GM23338 (cell line): ENCODE results near the gene LRP1B. TPM values are rescaled to one million over a fixed set of nuclear protein-coding genes. Genes with fewer than 3 reads are reported as not detected.

ENCODE experiments used
- ATAC-seq: fragments of 200-7000 bp; cut with Tn5 transposase; 3 replicates; pipeline ENCODE4 v1.9.1; 2020
- DNase-seq: peaks from one replicate; pipeline ENCODE4 v3.0.0-alpha.2; 2015; ENCODE audit warnings: low spot score
- H2AFZ ChIP-seq: fragments of 200-600 bp; sonication (generic); 2 replicates; pipeline ENCODE4 v1.8.0; 2016; ENCODE audit warnings: antibody characterized with exemption, mild to moderate bottlenecking, moderate library complexity
- H3F3A ChIP-seq: fragments of 200-600 bp; sonication (generic); replicated peaks from 2 replicates; pipeline ENCODE4 v1.8.0; 2017; ENCODE audit warnings: antibody characterized with exemption, mixed run types, low read depth
- H3K27ac ChIP-seq: fragments of 200-600 bp; sonication (generic); 2 replicates; pipeline ENCODE4 v1.6.1; 2016; ENCODE audit warnings: low read depth
- H3K27me3 ChIP-seq: fragments of 200-600 bp; sonication (generic); 2 replicates; pipeline ENCODE4 v1.8.0; 2016; ENCODE audit warnings: mild to moderate bottlenecking, mixed run types, moderate library complexity; ENCODE audit not compliant: insufficient read depth
- H3K36me3 ChIP-seq: fragments of 200-600 bp; sonication (generic); 2 replicates; pipeline ENCODE4 v1.8.0; 2016; ENCODE audit warnings: mild to moderate bottlenecking; ENCODE audit not compliant: insufficient read depth
- H3K4me1 ChIP-seq: fragments of 200-600 bp; sonication (generic); 2 replicates; pipeline ENCODE4 v1.8.0; 2016; ENCODE audit warnings: mild to moderate bottlenecking, moderate library complexity; ENCODE audit not compliant: insufficient read depth
- H3K4me2 ChIP-seq: fragments of 200-600 bp; sonication (generic); 2 replicates; pipeline ENCODE4 v1.7.1; 2017; ENCODE audit warnings: mixed run types
- H3K4me3 ChIP-seq: fragments of 200-600 bp; sonication (generic); 2 replicates; pipeline ENCODE4 v1.6.1; 2016; ENCODE audit warnings: mixed run types
- H3K79me2 ChIP-seq: fragments of 200-600 bp; sonication (generic); replicated peaks from 2 replicates; pipeline ENCODE4 v1.8.0; 2017; ENCODE audit warnings: mild to moderate bottlenecking; ENCODE audit not compliant: insufficient read depth
- H3K9me2 ChIP-seq: fragments of 200-600 bp; sonication (generic); 2 replicates; pipeline ENCODE4 v1.8.0; 2017; ENCODE audit not compliant: insufficient read depth
- H4K20me1 ChIP-seq: fragments of 200-600 bp; sonication (generic); replicated peaks from 2 replicates; pipeline ENCODE4 v1.8.0; 2017; ENCODE audit warnings: mild to moderate bottlenecking; ENCODE audit not compliant: insufficient read depth
- H3K27ac Mint-ChIP-seq: 2 replicates; pipeline ENCODE4 v1.8.0; 2020; ENCODE audit warnings: inconsistent platforms, mild to moderate bottlenecking, moderate library complexity, mixed read lengths
- H3K27me3 Mint-ChIP-seq: 3 replicates; pipeline ENCODE4 v1.8.0; 2022; ENCODE audit warnings: low read depth, mild to moderate bottlenecking, moderate library complexity, mixed read lengths, inconsistent platforms; ENCODE audit not compliant: insufficient read depth, poor library complexity
- H3K36me3 Mint-ChIP-seq: 3 replicates; pipeline ENCODE4 v1.8.0; 2021; ENCODE audit warnings: low read depth, mild to moderate bottlenecking, inconsistent platforms, moderate library complexity, mixed read lengths
- H3K4me1 Mint-ChIP-seq: 3 replicates; pipeline ENCODE4 v1.8.0; 2020; ENCODE audit warnings: mild to moderate bottlenecking, inconsistent platforms, mixed read lengths
- H3K4me3 Mint-ChIP-seq: 3 replicates; pipeline ENCODE4 v1.8.0; 2021; ENCODE audit warnings: moderate library complexity, mild to moderate bottlenecking, inconsistent platforms, mixed read lengths
- H3K9me3 Mint-ChIP-seq: 3 replicates; pipeline ENCODE4 v1.8.0; 2020; ENCODE audit warnings: moderate library complexity, mild to moderate bottlenecking, inconsistent platforms, mixed read lengths
- CREB1 ChIP-seq: fragments of 250-450 bp; sonication (Bioruptor Pico); IDR thresholded peaks from 2 replicates; pipeline ENCODE4 v1.5.0; 2020; ENCODE audit warnings: low read depth, mild to moderate bottlenecking, moderate library complexity
- CTCF ChIP-seq, 2 experiments: fragments of 200-600 bp in 1 of 2; sonication (generic) in 1 of 2; conservative IDR thresholded peaks; 2 replicates each; pipeline versions ENCODE4 v1.5.1 to v1.6.1; 2016 to 2017; ENCODE audit warnings: antibody characterized with exemption in 2 of 2, low read depth in 2 of 2, mild to moderate bottlenecking in 2 of 2, moderate library complexity in 1 of 2
- ETS1 ChIP-seq: IDR thresholded peaks from 2 replicates; pipeline ENCODE4 v1.6.1; 2016; ENCODE audit warnings: antibody characterized with exemption
- EZH2 ChIP-seq: fragments of 200-600 bp; sonication (generic); IDR thresholded peaks from one replicate; pipeline ENCODE4 v1.8.0; 2017; ENCODE audit warnings: antibody characterized with exemption, mild to moderate bottlenecking, low read depth; ENCODE audit not compliant: unreplicated experiment
- EZH2phosphoT487 ChIP-seq: fragments of 200-600 bp; sonication (generic); IDR thresholded peaks from one replicate; pipeline ENCODE4 v1.8.1; 2018; ENCODE audit warnings: antibody characterized with exemption; ENCODE audit not compliant: unreplicated experiment
- JUNB ChIP-seq: IDR thresholded peaks from one replicate; pipeline ENCODE4 v1.6.1; 2016; ENCODE audit warnings: antibody characterized with exemption; ENCODE audit not compliant: unreplicated experiment
- NANOG ChIP-seq: IDR thresholded peaks from 2 replicates; pipeline ENCODE4 v1.6.1; 2016; ENCODE audit warnings: antibody characterized with exemption, borderline replicate concordance
- POLR2AphosphoS5 ChIP-seq: IDR thresholded peaks from 2 replicates; pipeline ENCODE4 v1.6.1; 2016; ENCODE audit warnings: antibody characterized with exemption, low read depth
- ZNF114 ChIP-seq: fragments of 250-450 bp; sonication (Bioruptor Pico); IDR thresholded peaks from 2 replicates; pipeline ENCODE4 v1.5.0; 2020; ENCODE audit warnings: mild to moderate bottlenecking, moderate library complexity
- ZNF331 ChIP-seq: fragments of 250-450 bp; sonication (Bioruptor Pico); IDR thresholded peaks from 2 replicates; pipeline ENCODE4 v1.5.0; 2020; ENCODE audit warnings: low read depth, mild to moderate bottlenecking, moderate library complexity
- polyA plus RNA-seq: library from polyadenylated mRNA; unstranded; fragments of >200 nt; fragmentation: Nextera tagmentation; extraction: Ambion mirVana; gene quantifications from 2 replicates; pipeline ENCODE4 v1.2.1, GENCODE V29; 2016
- total RNA-seq: library from RNA; depleted of rRNA; stranded (reverse); fragments of >200 nt; shearing (Covaris generic); gene quantifications from 2 replicates; pipeline ENCODE4 v1.2.3, GENCODE V29; 2014

LRP1B gene
- total and polyA plus RNA-seq, 2 experiments from 2014 or later = 0.15 to 0.97 TPM

- no peaks in the 10 kb centered on the region for H3K36me3 Mint-ChIP-seq
- H3K4me3 ChIP-seq = no peak overlapping the region
- H3K27me3 Mint-ChIP-seq = no peaks in the 10 kb centered on the region
- no peaks in the 10 kb centered on the region for H3F3A ChIP-seq
- no peak overlapping the region for H3K27ac Mint-ChIP-seq
- H3K36me3 ChIP-seq = no peaks in the 10 kb centered on the region
- no peaks in the 10 kb centered on the region; the same call in 2 of the 3 replicates for H3K9me3 Mint-ChIP-seq
- H3K4me2 ChIP-seq = no peak overlapping the region
- H4K20me1 ChIP-seq = no peaks in the 10 kb centered on the region
- H3K79me2 ChIP-seq = no peaks in the 10 kb centered on the region
- no peak for DNase-seq
- no peaks in the 10 kb centered on the region for H3K27me3 ChIP-seq
- no peaks in the 10 kb centered on the region for H3K4me1 ChIP-seq
- peak overlapping the region; percentile 8; the same call in 1 of the 2 replicates for H2AFZ ChIP-seq
- H3K9me2 ChIP-seq = peaks cover 5% of the 10 kb centered on the region; the same call in 1 of the 2 replicates
- no peak overlapping the region for H3K27ac ChIP-seq
- TF ChIP-seq ZNF331 (CRISPR knock-in tag) (no peak), POLR2AphosphoS5 (no peak), ZNF114 (no peak), EZH2 (no peak), ETS1 (no peak), NANOG (no peak), CTCF (conservative IDR thresholded peaks at IDR 0.05; ENCODE audit: low read depth in 2 of 2) (no peak)
- no peak overlapping the region for H3K4me3 Mint-ChIP-seq
- peaks cover 8% of the 10 kb centered on the region; the same call in 2 of the 3 replicates for H3K4me1 Mint-ChIP-seq
- ATAC-seq = no peak
Observed at GRCh38 chr2:142075826-142076225, 55.0 kb downstream of the LRP1B start.

- DNase-seq = no peak
- Mint-ChIP-seq H3K4me3 (no peak overlapping the region), H3K9me3 (no peaks in the 10 kb centered on the region; the same call in 2 of the 3 replicates), H3K4me1 (no peaks in the 10 kb centered on the region), H3K36me3 (no peaks in the 10 kb centered on the region), H3K27ac (no peak overlapping the region), H3K27me3 (no peaks in the 10 kb centered on the region)
- Histone ChIP-seq H2AFZ (no peak overlapping the region), H3K4me1 (no peaks in the 10 kb centered on the region), H3K9me2 (peaks cover 5% of the 10 kb centered on the region; the same call in 1 of the 2 replicates), H3F3A (no peaks in the 10 kb centered on the region), H3K4me3 (no peak overlapping the region), H3K79me2 (no peaks in the 10 kb centered on the region), H3K27me3 (no peaks in the 10 kb centered on the region), H4K20me1 (no peaks in the 10 kb centered on the region), H3K36me3 (no peaks in the 10 kb centered on the region), H3K27ac (no peak overlapping the region), H3K4me2 (no peak overlapping the region)
- no peak for TF ChIP-seq EZH2
- no peak for TF ChIP-seq ETS1
- no peak for TF ChIP-seq JUNB
- TF ChIP-seq EZH2phosphoT487 = no peak
- no peak for TF ChIP-seq CTCF (conservative IDR thresholded peaks at IDR 0.05; ENCODE audit: low read depth in 2 of 2)
- no peak for TF ChIP-seq ZNF114
- no peak for TF ChIP-seq ZNF331 (CRISPR knock-in tag)
- TF ChIP-seq CREB1 (CRISPR knock-in tag) = no peak
- no peak for ATAC-seq
Observed at GRCh38 chr2:142069251-142069888, 61.4 kb downstream of the LRP1B start.
